Thoracic aorta (tissue), 2 donors: ENCODE measurements around the gene FBH1. TPM values are rescaled to one million over a fixed set of nuclear protein-coding genes. Genes with fewer than 3 reads are reported as not detected.

Source experiments
- ATAC-seq: fragments of 150-250 bp; one replicate; pipeline ENCODE4 v1.8.0; 2017; ENCODE audit warnings: low read depth; ENCODE audit not compliant: insufficient number of reproducible peaks, low FRiP score
- DNase-seq: peaks from one replicate; pipeline ENCODE4 v3.0.0-alpha.2; 2020; ENCODE audit warnings: low spot score
- H3K27ac ChIP-seq, 2 donors: fragments of 200-600 bp; sonication (generic); 1 replicate in 1 of 2; 2 replicates in 1 of 2; pipeline ENCODE4 v1.5.1; 2016; ENCODE audit warnings: mild to moderate bottlenecking in 2 of 2, moderate library complexity in 2 of 2
- H3K27me3 ChIP-seq: fragments of 200-600 bp; sonication (generic); replicated peaks from 2 replicates; pipeline ENCODE4 v1.6.0; 2016; ENCODE audit warnings: mild to moderate bottlenecking; ENCODE audit not compliant: insufficient read depth
- H3K36me3 ChIP-seq: fragments of 200-600 bp; sonication (generic); one replicate; pipeline ENCODE4 v1.5.1; 2016
- H3K4me1 ChIP-seq, 2 donors: fragments of 200-600 bp; sonication (generic); 1 replicate in 1 of 2; 2 replicates in 1 of 2; pipeline versions ENCODE4 v1.5.1 to v1.6.0; 2016; ENCODE audit warnings: low read depth in 2 of 2, mild to moderate bottlenecking in 1 of 2; ENCODE audit not compliant: control insufficient read depth in 1 of 2
- H3K4me3 ChIP-seq: fragments of 200-600 bp; sonication (generic); 2 replicates; pipeline ENCODE4 v1.5.1; 2016; ENCODE audit warnings: mild to moderate bottlenecking
- H3K9me3 ChIP-seq: fragments of 200-600 bp; sonication (generic); 2 replicates; pipeline ENCODE4 v1.5.1; 2016
- CTCF ChIP-seq: fragments of 200-600 bp; sonication (generic); IDR thresholded peaks from one replicate; pipeline ENCODE4 v1.5.1; 2019; ENCODE audit warnings: antibody characterized with exemption
- total RNA-seq, 2 donors: library from RNA; depleted of rRNA; stranded (reverse); fragments of >200 nt; gene quantifications; one replicate each; pipeline versions ENCODE4 v1.1.0 to v1.2.3, GENCODE V29; 2016

The FBH1 gene
- total RNA-seq, 2 donors from 2014 or later: 93.7 to 94.1 TPM

DNA sequence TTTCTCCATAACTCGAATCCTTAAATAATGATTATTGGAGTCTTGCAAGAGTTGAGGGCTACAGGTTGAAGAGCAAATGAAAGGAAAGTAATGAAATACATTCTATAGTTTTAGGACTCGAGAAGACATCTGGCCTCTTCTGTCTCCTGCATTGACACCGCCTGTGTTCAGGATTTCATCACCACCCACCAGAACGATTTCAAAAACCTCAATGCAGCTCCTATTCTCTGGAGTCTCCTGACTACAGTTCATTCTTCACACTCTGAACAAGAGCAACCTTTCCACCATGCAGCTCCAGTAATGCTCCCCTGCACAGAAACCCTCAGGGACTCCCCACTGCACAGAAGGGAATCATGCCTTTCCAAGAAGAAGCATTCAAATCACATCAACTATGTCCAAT, 81.8 kb downstream of the FBH1 start:
- H3K4me1 ChIP-seq: peaks cover 22 to 24% of the 10 kb centered on the region in 2 donors
- no peaks in the 10 kb centered on the region for H3K36me3 ChIP-seq
- H3K27me3 ChIP-seq: no peaks in the 10 kb centered on the region
- ATAC-seq: no peak
- H3K27ac ChIP-seq: peak overlapping the region; percentile 42 to 68
- peak overlapping the region; percentile 0 for H3K4me3 ChIP-seq
- no peaks in the 10 kb centered on the region for H3K9me3 ChIP-seq
- DNase-seq: no peak
- TF ChIP-seq CTCF: no peak

DNA sequence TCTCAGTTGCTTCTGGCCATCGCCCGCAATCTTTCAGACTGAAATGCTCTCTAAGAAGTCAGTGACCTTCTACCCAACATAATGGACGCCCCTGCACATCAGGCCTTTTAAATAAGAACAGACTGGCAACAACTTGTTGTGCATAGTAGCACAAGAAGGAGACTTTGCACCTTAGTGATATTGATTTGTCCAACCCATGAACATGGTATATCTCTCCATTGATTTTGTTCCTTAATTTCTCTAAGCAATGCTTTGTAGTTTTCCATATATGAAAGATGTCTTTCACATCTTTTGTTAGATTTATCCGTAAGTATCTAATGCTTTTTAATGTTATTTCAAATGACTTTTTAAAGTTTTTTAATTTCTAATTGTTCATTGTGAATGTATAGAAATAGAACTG, 83.0 kb downstream of the FBH1 start:
- Histone ChIP-seq H3K9me3 (no peaks in the 10 kb centered on the region), H3K27ac (no peak overlapping the region), H3K27me3 (no peaks in the 10 kb centered on the region), H3K4me3 (no peak overlapping the region), H3K4me1 (peaks cover 22 to 24% of the 10 kb centered on the region in 2 donors), H3K36me3 (no peaks in the 10 kb centered on the region)
- DNase-seq: no peak
- no peak for TF ChIP-seq CTCF
- no peak for ATAC-seq

DNA sequence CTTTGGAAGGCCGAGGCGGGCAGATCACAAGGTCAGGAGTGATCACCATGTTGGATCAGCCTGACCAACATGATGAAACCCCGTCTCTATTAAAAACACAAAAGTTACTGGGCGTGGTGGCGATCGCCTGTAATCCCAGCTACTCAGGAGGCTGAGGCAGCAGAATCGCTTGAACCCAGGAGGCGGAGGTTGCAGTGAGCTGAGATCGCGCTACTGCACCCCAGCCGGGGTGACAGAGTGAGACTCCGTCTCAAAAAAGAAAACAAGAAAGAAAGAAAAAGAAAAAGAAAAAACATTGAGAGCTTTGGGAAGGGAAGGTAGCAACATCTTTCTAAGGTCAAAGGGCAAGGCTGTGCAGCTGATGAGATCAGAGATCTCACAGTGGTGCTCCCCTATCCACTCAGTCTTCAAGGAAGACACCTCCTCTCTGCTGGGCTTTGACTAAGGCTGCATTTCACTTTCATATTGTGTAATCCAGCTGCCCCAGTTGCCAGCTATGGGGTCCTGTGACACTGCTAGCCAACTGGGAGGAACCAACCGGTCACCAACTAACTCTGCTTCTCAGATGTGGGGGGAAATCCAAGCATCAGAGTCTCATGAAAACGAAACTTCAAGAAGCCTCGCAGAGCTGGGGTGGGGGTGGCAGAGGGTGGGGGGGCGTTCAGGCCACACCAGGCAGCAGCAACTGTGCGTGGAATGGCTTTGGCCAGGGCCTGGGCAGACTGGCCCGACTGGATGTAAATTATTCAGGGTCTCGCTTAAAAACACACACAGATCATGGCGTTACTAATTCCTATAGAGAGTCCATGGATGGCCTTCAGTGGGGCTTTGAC, 85.8 kb downstream of the FBH1 start:
- peak; percentile 72 for ATAC-seq
- H3K9me3 ChIP-seq: no peaks in the 10 kb centered on the region
- peaks cover 20 to 24% of the 10 kb centered on the region in 2 donors for H3K4me1 ChIP-seq
- no peak for DNase-seq
- H3K36me3 ChIP-seq: no peaks in the 10 kb centered on the region
- H3K4me3 ChIP-seq: peak overlapping the region; percentile 92
- peak overlapping the region; percentile 85 to 94 for H3K27ac ChIP-seq
- no peak for TF ChIP-seq CTCF
- no peaks in the 10 kb centered on the region for H3K27me3 ChIP-seq

DNA sequence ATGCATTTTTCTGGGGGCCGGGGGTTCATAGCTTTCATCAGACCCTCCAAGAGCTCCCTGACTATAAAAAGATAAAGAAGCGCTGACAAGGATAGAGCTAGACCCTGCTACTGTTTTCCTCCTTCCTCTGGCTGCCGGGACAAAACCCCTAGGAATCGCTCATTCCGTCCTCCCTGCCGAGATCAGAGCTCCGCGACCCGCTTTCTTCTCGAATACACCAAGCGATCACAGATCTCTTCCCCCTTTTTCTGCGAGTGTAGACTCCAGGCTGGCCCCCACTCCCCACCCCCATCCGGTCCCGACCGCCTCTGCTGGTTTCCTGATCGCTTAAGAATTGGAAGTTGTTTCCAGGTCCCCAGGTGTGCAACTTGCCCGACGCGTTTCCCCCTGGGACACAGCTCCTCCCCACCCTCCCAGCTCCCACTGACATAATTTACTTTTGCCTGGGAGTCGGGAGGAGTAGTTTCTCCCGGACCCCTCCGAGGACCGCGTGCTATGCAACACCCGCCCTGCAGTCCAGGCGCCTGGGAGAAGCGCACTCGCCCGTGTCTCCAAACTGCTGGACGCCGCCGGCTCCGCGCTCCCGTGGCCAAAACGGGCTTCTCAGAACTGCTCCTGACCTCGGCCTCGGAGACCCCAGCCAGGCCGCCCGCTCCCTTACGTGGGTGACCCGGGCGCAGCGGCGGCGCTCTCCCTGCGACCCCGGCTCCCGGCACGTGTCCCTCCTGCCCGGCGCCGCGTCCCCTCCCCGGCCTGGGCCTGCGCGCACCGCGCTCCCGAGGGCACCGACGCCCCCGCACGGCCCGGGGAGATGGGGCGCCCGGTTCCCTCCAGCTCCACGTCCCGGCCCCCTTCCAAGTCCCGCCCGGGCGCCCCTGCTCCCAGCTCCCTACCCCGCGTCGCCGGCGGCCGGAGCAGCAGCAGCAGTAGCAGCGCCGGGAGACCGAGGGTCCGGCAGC, 86.7 kb downstream of the FBH1 start:
- DNase-seq (no peak), ATAC-seq (peak; percentile 46)
- no peaks in the 10 kb centered on the region for H3K36me3 ChIP-seq
- peak overlapping the region; percentile 92 for H3K4me3 ChIP-seq
- peak; percentile 19 for TF ChIP-seq CTCF
- H3K27me3 ChIP-seq: no peaks in the 10 kb centered on the region
- peaks cover 13 to 18% of the 10 kb centered on the region in 2 donors for H3K4me1 ChIP-seq
- no peaks in the 10 kb centered on the region for H3K9me3 ChIP-seq
- H3K27ac ChIP-seq: peak overlapping the region; percentile 85 to 94
